ENCODE data around the gene RILPL2. TPM values are rescaled to one million over a fixed set of nuclear protein-coding genes. Genes with fewer than 3 reads are reported as not detected.
A peak's percentile ranks its signal among the peaks of the same experiment; 100 is the strongest.

Gene RILPL2
- polyA plus RNA-seq, 3 donors, result 19.3 to 25.1 (median 21.0) TPM

GRCh38 chr12:123444092-123445026, 7.9 kb upstream of the RILPL2 start:
- H2AFZ ChIP-seq (ENCODE audit: insufficient read depth, low read depth, low read length, poor library complexity, severe bottlenecking), result no peak overlapping the region
- DNase-seq, result peak; percentile 61 to 91 (median 87)
- H3K4me3 ChIP-seq (replicated peaks in 1 of 3; ENCODE audit: low read depth in 2 of 3, low read length in 3 of 3), result peak overlapping the region in 1 of 3 experiments; percentile 11
- H3K9me3 Mint-ChIP-seq, result no peaks in the 10 kb centered on the region
- H3K9ac ChIP-seq (ENCODE audit: insufficient read depth, low read length, poor library complexity, severe bottlenecking), result peak overlapping the region; percentile 47
- H3K27ac Mint-ChIP-seq, result peak overlapping the region; percentile 81 to 99 (median 95)
- H3K27me3 ChIP-seq (ENCODE audit: control insufficient read depth in 2 of 2, insufficient read depth in 2 of 2, low read length in 2 of 2), result no peaks in the 10 kb centered on the region
- TF ChIP-seq, protein P1, sequence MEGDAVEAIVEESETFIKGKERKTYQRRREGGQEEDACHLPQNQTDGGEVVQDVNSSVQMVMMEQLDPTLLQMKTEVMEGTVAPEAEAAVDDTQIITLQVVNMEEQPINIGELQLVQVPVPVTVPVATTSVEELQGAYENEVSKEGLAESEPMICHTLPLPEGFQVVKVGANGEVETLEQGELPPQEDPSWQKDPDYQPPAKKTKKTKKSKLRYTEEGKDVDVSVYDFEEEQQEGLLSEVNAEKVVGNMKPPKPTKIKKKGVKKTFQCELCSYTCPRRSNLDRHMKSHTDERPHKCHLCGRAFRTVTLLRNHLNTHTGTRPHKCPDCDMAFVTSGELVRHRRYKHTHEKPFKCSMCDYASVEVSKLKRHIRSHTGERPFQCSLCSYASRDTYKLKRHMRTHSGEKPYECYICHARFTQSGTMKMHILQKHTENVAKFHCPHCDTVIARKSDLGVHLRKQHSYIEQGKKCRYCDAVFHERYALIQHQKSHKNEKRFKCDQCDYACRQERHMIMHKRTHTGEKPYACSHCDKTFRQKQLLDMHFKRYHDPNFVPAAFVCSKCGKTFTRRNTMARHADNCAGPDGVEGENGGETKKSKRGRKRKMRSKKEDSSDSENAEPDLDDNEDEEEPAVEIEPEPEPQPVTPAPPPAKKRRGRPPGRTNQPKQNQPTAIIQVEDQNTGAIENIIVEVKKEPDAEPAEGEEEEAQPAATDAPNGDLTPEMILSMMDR (IDR thresholded peaks at IDR 0.05), result no peak
- H3K27me3 Mint-ChIP-seq (ENCODE audit: low read depth in 3 of 3), result peaks cover 0 to 6% (median 0%) of the 10 kb centered on the region in 3 donors
- H3K4me2 ChIP-seq (replicated peaks; ENCODE audit: extremely low read depth, low read length, poor library complexity, severe bottlenecking), result peak overlapping the region; percentile 36
- no peaks in the 10 kb centered on the region for H3K36me3 ChIP-seq (replicated peaks in 1 of 2; ENCODE audit: control insufficient read depth in 1 of 2, insufficient read depth in 2 of 2, low read length in 2 of 2)
- 46% methylated on average over 4 of the region's 8 CpGs for WGBS (ENCODE audit: insufficient coverage)
- peaks cover 0 to 3% of the 10 kb centered on the region in 2 donors for H3K36me3 Mint-ChIP-seq
- peaks cover 69 to 73% of the 10 kb centered on the region in 2 donors for H3K4me1 ChIP-seq (ENCODE audit: control insufficient read depth in 1 of 2, insufficient read depth in 2 of 2, low read length in 2 of 2)
- H3K4me1 Mint-ChIP-seq, result peaks cover 74% of the 10 kb centered on the region
- H3K79me2 ChIP-seq (ENCODE audit: insufficient read depth, low read length), result peaks cover 3% of the 10 kb centered on the region
- intact Hi-C loops (cut with micrococcal nuclease), result no loop called here
- peak overlapping the region; percentile 61 to 84 for H3K27ac ChIP-seq (ENCODE audit: low read depth in 1 of 2, low read length in 2 of 2)
- no peaks in the 10 kb centered on the region for H3K9me3 ChIP-seq (replicated peaks in 1 of 2; ENCODE audit: control insufficient read depth in 1 of 2, insufficient read depth in 1 of 2, low read length in 2 of 2)
- peak overlapping the region in 1 of 2 donors; percentile 57 for H3K4me3 Mint-ChIP-seq
- H4K20me1 ChIP-seq (ENCODE audit: insufficient read depth, low read length), result no peaks in the 10 kb centered on the region

DNA sequence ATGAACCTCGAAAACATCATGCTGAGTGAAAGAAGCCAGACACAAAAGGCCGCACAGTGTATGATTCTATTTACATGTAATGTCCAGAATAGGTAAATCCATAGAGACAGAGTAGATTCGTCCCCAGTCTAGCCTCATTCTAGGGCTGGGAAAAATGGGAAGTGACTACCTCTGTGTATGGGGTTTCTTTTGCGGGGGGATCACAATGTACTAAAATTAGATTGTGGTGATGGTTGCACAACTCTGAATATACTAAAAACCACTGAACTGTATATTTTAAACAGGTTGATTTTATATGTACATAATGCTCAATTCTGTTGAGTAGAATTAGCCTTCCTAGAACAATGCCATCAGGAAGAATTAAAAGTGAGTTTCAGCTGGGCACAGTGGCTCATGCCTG, 6.3 kb upstream of the RILPL2 start:
- Histone ChIP-seq H3K27me3 (ENCODE audit: control insufficient read depth in 2 of 2, insufficient read depth in 2 of 2, low read length in 2 of 2) (no peaks in the 10 kb centered on the region), H3K4me3 (replicated peaks in 1 of 3; ENCODE audit: low read depth in 2 of 3, low read length in 3 of 3) (peak overlapping the region in 1 of 3 experiments; percentile 44), H3K27ac (ENCODE audit: low read depth in 1 of 2, low read length in 2 of 2) (peak overlapping the region; percentile 26 to 55), H3K4me1 (ENCODE audit: control insufficient read depth in 1 of 2, insufficient read depth in 2 of 2, low read length in 2 of 2) (peaks cover 63% of the 10 kb centered on the region in 2 donors), H3K9me3 (replicated peaks in 1 of 2; ENCODE audit: control insufficient read depth in 1 of 2, insufficient read depth in 1 of 2, low read length in 2 of 2) (no peaks in the 10 kb centered on the region), H3K79me2 (ENCODE audit: insufficient read depth, low read length) (peaks cover 4% of the 10 kb centered on the region), H3K9ac (ENCODE audit: insufficient read depth, low read length, poor library complexity, severe bottlenecking) (no peak overlapping the region), H4K20me1 (ENCODE audit: insufficient read depth, low read length) (no peaks in the 10 kb centered on the region), H3K4me2 (replicated peaks; ENCODE audit: extremely low read depth, low read length, poor library complexity, severe bottlenecking) (peak overlapping the region; percentile 55), H3K36me3 (replicated peaks in 1 of 2; ENCODE audit: control insufficient read depth in 1 of 2, insufficient read depth in 2 of 2, low read length in 2 of 2) (no peaks in the 10 kb centered on the region), H2AFZ (ENCODE audit: insufficient read depth, low read depth, low read length, poor library complexity, severe bottlenecking) (peak overlapping the region; percentile 10)
- Mint-ChIP-seq H3K27ac (peak overlapping the region; percentile 81 to 94 (median 90)), H3K4me3 (peak overlapping the region; percentile 42 to 45), H3K27me3 (ENCODE audit: low read depth in 3 of 3) (peaks cover 0 to 2% (median 0%) of the 10 kb centered on the region in 3 donors), H3K4me1 (peaks cover 65% of the 10 kb centered on the region), H3K36me3 (peaks cover 0 to 3% of the 10 kb centered on the region in 2 donors), H3K9me3 (no peaks in the 10 kb centered on the region)
- intact Hi-C loops (cut with micrococcal nuclease), result no loop called here
- DNase-seq, result peak in 2 of 3 donors; percentile 59 to 64
- WGBS (ENCODE audit: insufficient coverage), result 0% methylated on average over 2 of the region's 4 CpGs
- TF ChIP-seq, protein P1 (IDR thresholded peaks at IDR 0.05), result no peak

All from CD14-positive monocyte (primary cell).